NAMALWA (cell line): ENCODE data around the gene PDLIM7.
A peak's percentile ranks its signal among the peaks of the same experiment; 100 is the strongest.
"Not testable (repeated sequence)": the region's sequence is repeated elsewhere in the genome, so short reads cannot be mapped to it uniquely, and the experiment has no call there.

Source experiments
- DNase-seq: peaks from one replicate; pipeline ENCODE4 v3.0.0-alpha.2; 2015; ENCODE audit warnings: low spot score

The PDLIM7 gene, protein sequence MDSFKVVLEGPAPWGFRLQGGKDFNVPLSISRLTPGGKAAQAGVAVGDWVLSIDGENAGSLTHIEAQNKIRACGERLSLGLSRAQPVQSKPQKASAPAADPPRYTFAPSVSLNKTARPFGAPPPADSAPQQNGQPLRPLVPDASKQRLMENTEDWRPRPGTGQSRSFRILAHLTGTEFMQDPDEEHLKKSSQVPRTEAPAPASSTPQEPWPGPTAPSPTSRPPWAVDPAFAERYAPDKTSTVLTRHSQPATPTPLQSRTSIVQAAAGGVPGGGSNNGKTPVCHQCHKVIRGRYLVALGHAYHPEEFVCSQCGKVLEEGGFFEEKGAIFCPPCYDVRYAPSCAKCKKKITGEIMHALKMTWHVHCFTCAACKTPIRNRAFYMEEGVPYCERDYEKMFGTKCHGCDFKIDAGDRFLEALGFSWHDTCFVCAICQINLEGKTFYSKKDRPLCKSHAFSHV

DNA sequence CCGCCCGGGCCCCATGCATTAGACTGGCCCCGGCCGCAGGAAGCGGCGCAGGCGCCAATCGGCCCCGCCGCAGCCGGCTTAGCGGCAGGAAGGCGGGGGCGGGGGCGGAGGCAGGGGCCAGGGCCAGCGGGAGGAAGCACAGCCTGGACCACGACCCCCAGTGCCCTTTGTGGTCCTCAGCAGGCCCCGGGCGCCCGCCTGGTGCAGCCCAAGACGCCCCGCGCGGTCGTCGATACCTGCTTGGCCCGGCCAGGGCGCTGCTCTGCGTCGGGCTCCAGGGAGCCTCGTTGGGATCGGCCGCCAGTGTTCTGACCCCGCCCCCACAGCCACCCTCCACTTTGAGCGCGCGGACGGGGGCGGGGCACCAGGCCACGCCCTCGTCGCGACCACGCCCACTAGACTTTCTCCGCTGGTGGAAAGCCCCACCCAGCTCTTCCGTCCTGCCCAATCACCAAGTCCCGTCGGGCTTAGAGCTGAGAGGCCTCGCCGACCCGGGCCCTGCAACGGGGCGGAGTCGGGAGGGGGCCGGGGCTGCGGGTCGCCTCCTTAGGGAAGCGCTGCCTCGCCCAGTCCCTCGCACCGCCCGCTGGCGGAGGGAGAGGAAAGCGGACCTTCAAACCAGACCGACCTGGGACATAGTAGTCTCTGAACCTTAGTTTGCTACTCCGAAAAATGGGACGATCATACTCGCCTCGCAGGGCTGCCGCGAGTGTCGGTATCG lies at the start of gene PDLIM7:
TSS of gene PDLIM7 (minus strand) at position 313 of the 721 bp plus-strand sequence. CDS start 1,092 bp downstream, outside the sequence.
- DNase-seq, result peak; percentile 95

- no peak for DNase-seq
Observed at GRCh38 chr5:177546258-177546741, 48.9 kb upstream of the PDLIM7 start.

- DNase-seq, result no peak
Observed at GRCh38 chr5:177545487-177546257, 48.3 kb upstream of the PDLIM7 start.

DNA sequence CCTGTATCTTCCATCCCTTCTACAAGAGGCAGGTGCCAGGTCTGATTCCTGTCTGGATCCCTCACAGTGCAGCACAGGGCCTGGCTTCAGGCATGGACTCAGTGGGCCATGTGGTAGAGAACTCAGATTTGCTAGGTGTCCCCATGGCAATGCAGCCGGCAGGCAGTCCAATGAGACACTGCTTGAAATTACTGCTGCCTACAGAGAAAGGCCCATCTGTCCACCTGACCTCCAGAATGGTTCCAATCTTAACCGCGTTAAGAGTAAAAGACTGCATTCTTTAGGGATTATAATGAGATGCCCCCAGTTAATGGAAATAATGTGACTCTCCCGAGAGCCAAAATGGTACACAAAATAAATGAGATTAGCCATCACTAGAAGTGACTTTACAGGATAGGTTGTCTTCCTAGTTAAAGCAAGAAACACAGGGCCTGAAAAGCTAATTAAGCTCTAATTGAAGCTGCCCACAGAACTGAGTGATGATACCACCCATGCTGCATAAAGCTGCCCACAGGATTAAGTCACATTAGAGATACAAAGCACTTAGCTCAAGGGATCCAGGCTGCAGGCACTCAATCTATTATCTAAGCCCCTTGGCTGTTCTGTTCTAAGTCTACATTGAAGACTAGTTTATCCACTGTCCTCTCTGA lies 45.5 kb upstream of the PDLIM7 start:
- no peak for DNase-seq

- no peak for DNase-seq
Observed at GRCh38 chr5:177540438-177540837, 43.0 kb upstream of the PDLIM7 start.

GRCh38 chr5:177539411-177539810 lies 42.0 kb upstream of the PDLIM7 start:
- DNase-seq, result no peak

DNA sequence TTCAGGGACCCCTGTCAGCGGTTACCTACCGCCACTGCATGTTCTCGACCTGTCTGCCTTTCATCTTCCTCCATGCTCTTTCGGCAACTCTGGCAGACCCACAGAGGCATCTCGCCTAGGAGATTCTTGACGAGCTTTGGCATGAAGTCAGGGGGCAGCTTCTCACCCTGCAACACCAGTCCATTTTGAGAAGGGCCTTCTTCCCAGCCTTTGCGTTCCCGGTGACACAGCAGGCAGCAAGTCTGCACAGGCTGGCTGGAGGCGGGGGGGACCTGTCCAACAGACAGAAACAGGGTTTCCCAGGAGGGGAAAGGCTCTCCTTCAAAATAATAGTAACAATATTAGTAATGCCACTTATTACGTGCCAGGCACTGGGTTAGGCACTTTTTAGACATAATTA lies 41.5 kb upstream of the PDLIM7 start:
- no peak for DNase-seq

DNA sequence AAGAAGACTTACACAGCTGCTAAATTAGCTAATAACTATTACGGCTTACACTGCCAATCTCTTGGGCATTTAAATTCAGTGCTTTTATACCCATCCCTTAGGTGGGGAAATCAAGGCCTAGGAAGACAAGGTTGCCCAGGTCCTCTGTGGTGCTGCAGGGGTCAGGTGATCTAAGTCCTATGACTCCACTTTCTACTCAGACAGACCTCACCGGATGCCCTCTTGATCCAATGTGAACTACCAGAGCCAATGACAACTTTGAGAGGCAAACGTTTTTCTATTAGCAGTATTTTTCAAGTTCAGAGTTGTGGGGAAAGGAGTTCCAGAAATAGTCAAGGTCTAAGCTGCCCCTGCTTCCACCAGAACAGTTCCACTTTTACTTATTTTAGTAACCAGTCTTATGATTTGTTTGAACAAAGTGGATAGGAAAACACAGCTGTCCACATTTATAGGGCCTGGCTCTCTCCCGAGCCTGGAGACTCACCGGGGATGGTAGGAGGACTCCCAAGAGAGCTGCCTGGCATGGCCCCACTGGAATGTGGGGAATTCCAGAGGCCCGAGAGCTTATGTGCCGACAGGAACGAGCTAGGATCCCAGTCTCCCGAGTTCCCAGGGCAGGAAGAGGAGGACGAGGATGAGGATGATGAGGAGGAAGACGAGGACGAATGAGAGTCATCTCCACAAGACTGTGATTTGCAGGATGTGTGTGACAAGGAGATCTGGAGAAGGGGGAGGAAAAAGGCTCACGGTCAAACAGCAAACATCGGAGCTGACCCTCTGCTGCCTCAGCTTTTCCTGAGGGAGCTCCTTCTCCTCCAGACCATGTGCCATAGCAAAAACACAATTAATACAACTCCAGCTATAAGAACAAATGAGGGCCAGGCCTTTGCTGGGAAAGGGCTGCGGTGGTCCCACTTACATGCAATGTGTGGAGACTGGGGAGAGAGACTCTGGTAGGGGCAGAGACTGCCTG lies 40.3 kb upstream of the PDLIM7 start:
- DNase-seq, result no peak

GRCh38 chr5:177536386-177536785 lies 39.0 kb upstream of the PDLIM7 start:
- DNase-seq, result no peak

GRCh38 chr5:177535125-177535524 lies 37.7 kb upstream of the PDLIM7 start:
- no peak for DNase-seq

- not testable (repeated sequence) for DNase-seq
Observed at GRCh38 chr5:177534433-177534832, 37.0 kb upstream of the PDLIM7 start.

- no peak for DNase-seq
Observed at GRCh38 chr5:177531209-177531940, 34.0 kb upstream of the PDLIM7 start.

DNA sequence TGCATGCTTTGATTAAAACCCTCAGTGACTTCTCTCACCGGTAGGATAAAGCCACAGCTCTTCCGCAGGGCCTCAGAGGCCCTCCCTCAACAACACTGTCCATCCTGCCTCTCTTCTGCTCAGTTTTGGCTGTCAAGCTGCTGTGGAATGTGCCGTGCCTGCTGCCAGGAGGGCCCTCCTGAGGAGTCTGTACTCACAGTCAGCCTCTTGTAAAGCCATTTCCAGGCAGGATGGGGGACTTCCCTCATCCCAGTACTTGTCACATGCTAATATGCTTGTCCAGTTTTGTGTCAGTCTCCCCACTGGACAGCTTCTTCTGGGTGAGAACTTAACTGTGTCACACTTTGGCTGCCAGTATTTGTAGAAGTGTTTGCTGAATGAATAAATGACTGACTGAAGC lies 33.2 kb upstream of the PDLIM7 start:
- no peak for DNase-seq

- no peak for DNase-seq
Observed at GRCh38 chr5:177529247-177530203, 32.1 kb upstream of the PDLIM7 start.

DNA sequence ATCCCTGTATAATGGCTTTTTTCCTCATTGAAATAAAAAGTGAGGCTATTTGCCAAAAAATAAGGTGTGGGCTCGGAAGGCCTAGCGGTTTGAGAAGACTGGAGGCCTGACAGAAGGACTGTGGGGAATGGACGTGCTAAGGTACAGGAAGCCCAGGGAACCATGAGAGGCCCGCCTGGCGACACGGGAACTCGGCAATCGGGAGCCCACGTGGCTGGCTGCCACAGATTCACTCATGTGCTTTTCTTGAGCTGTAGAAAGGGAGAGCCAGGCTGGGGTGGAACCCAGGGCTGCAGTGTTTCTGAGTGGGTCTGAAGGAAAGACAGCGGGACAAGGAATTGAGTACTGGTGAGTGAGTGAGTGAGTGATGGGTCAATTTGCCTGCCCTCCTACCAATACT lies 31.2 kb upstream of the PDLIM7 start:
- DNase-seq, result no peak

- DNase-seq, result no peak
Observed at GRCh38 chr5:177527595-177527994, 30.2 kb upstream of the PDLIM7 start.

DNA sequence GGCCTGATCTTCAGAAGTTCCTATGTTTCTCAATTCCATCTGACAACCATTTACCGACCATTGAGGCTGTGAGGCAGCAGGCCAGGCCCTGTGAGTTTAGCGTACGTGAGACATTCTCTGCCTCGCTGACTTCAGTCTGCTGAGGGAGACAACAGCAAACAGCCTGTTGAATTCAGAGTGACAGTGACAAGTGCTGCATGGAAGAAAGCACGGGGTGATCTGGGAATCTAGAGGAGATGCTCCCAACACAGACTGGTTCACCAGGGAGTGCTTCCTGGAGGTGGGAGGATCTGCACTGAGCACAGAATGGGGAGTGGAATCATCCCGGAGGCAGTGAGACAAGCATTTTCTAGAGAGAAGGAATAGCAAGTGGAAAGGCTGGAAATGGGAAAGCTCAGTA lies 29.4 kb upstream of the PDLIM7 start:
- no peak for DNase-seq

- no peak for DNase-seq
Observed at GRCh38 chr5:177526191-177526590, 28.8 kb upstream of the PDLIM7 start.
